ENCODE measurements around the gene PDZD11.
"Not testable (repeated sequence)": the region's sequence is repeated elsewhere in the genome, so short reads cannot be mapped to it uniquely, and the experiment has no call there.

The PDZD11 gene, protein sequence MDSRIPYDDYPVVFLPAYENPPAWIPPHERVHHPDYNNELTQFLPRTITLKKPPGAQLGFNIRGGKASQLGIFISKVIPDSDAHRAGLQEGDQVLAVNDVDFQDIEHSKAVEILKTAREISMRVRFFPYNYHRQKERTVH

GRCh38 chrX:70289793-70290770 lies at the start of gene PDZD11, which contains the start of gene KIF4A:
Gene PDZD11 (minus strand): TSS chrX:70289927. CDS start chrX:70289341, 586 bp downstream.
Gene KIF4A (plus strand): TSS chrX:70290104. CDS start chrX:70290459, 355 bp downstream.
- peak; percentile 49 for DNase-seq

GRCh38 chrX:70338290-70338689 lies 48.6 kb upstream of the PDZD11 start:
- no peak for DNase-seq

- DNase-seq, result no peak
Measured at GRCh38 chrX:70336767-70337166, 47.0 kb upstream of the PDZD11 start.

DNA sequence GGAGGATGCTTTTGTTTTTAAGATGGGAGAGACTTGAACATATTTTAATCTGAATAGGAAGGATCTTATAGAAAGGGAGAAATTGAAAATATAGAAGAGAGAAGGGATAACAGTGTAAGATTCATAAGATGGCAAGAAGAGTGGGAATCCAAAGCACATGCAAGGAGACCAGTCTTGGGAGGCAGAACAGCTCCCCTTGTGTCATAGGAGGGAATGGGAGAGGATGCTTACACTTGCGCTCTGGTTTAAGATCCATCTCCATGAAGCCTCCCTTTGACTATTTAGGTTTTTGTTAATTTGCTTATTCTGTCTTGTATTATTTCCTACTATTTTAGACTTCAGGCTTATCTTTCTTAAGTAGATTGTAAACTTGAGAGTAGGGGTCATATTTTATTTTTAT lies 42.9 kb upstream of the PDZD11 start:
- DNase-seq, result no peak

DNA sequence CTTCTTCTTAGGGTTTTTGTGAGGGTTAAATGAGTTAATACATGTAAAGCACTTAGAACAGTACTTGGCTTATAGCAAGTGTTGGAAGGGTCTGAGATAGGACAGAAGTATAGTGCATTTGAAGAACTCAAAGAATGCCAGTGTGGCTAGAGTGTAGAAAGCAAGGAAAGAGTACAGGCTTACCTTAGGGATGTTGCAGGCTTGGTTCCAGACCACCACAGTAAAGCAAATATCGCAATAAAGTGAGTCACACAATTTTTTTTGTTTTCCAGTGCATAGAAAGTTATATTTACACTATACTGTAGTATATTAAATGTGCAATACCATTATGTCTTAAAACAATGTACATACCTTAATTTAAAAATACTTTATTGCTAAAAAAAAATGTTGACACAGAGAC lies 41.4 kb upstream of the PDZD11 start:
- no peak for DNase-seq

DNA sequence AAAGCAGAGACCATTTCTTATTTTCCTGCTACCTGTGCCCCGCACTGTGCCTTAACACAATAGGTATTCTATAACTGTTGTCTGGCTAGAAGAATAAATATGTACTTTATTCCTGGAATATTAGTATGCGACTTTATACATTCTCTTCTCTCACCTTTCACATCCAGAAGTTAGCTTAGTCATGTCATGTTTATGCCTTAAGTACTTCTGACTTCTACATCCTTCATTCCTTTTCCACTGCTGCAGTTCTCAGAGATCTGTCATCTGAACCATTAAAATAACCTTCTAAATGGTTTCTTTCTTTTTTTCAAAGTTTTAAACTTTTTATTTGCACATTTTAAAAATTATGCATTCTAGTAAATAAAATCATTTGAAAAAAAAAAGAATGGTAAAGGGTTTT lies 34.6 kb upstream of the PDZD11 start:
- no peak for DNase-seq

DNA sequence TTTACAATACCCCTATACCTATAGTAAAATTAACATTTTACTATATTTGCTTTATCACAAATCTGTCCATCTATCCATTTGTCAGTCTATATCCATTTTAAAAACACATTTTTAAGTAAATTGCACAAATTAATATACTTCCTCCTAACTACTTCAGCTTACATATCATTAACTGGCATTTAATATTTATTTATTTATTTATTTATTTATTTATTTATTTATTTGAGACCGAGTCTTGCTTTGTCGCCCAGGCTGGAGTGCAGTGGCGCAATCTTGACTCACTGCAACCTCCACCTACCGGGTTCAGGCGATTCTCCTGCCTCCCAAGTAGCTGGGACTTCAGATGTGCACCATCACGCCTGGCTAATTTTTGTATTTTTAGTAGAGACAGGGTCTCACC lies 33.9 kb upstream of the PDZD11 start:
- not testable (repeated sequence) for DNase-seq

DNA sequence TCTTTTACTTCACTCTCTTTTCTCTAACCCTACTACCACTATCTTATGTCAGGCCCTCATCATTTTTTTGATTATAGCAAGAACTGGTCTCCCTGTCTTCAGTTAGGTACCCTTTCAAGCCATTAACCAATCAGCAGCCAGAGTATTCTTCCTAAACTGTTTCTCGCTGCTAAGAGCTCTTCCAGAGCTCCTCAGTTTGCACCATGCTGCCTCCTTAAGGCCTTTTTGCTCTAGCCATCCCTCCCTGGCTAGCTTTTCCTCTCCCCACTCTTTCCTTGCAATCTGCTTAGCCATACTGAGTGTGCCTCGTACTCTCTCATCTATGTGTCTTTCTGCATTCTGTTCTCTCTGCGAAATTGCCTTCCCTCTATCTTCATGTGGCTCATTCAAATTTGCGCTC lies 33.1 kb upstream of the PDZD11 start:
- no peak for DNase-seq

DNA sequence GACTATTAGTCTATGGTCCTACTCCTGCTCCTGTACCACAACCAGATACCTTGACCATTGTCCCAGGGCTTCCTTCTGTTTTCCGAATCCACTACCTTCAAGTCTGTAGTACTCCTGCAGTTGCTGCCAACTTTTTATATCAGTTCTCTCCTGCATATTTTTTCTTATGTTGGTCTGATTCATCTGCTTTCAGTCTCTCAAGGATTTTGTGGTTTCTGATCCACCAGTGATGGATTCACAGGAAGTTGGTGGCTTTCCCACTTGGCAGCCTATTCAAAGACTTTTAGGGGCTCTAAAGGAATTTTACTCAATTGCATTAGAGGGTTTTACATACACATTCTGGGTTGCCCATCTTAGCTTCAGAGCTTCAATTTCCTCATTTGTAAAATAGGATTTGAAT lies 23.8 kb upstream of the PDZD11 start:
- DNase-seq, result no peak

DNA sequence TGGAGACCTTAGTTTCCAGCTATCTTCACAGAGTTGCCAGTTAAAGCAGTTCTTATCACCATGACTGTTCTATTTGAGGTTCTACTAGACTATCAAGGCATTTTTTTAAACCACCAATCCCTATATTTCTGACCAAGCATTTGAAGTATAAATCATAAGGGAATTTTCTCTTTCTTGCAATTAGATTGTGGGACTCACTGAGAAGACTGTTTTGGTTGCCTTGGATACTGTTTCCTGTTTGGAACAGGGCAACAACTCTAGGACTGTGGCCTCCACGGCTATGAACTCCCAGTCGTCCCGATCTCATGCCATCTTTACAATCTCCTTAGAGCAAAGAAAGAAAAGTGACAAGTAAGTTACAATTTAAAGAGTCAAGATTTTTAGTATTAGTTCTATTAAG lies 12.0 kb upstream of the PDZD11 start:
- DNase-seq, result no peak

DNA sequence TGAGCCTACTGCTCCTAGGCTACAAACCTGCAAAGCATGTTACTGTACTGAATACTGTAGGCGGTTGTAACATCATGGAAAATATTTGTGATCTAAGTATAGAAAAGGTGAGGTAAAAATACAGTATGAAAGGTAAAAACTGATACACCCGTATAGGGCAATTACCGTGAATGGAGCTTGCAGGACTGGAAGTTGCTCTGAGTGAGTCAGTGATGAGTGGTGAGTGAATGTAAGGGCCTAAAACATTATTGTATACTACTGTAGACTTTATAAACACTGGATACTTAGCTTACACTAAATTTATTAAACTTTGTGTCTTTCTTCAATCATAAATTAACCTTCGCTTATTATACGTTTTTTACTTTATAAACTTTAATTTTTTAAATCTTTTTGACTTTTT lies 3.9 kb upstream of the PDZD11 start:
- no peak for DNase-seq

- no peak for DNase-seq
Measured at GRCh38 chrX:70292788-70293187, 3.1 kb upstream of the PDZD11 start.

DNA sequence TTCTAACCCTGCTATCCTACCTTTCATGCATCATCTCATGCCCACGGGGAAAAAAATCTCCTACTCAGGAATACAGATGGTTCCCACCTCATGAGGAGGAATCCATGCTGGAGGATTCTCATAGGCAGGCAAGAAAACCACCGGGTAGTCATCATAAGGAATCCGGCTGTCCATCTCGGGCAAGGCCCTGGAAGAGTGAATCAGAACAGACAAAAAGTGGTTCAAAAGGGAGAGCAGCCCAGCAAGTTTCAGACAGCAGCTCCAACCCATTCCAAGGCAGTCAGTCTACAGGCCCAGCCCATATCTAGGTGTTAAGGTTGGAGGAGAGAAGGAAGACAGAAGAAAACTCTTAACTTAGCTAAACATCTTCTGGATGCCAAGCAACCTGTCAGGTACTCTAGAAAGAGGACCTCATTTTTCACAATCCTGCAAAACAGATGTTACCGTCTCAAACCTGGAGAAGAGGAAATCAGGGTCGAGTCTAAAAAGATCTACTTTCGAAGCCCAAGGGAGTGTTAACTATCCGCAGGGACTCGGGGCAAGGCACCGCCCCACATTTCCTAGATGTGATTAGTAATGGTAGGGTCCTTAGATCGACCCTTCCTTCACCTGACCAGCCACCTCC lies 447 bp downstream of the PDZD11 start:
- DNase-seq, result no peak

DNA sequence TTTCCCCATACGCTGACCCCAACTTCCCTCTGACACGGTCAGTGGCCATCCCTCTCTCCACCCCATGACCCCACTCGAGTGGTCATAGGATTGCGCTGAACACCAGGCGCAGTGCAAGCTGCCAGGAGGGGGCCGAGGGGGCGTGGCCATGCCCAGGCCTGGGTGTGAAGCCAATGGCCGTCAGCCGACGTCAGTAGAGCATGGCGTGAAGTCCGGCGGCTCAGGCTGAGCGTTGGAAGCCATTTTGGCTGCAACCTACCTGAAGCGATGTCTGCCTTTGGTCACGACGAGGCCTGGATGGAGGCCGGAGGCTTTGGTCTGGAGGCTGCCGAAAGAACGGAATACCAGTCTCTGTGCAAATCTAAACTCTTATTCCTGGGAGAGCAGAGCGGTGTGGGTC lies 7.8 kb downstream of the PDZD11 start, which contains the start of gene RAB41:
Gene RAB41, plus strand, starts transcription at position 222 of the 400 bp plus-strand sequence. Its CDS starts 46 bp downstream, at position 268.
- DNase-seq, result no peak

- no peak for DNase-seq
Measured at GRCh38 chrX:70280573-70280972, 9.2 kb downstream of the PDZD11 start.

DNA sequence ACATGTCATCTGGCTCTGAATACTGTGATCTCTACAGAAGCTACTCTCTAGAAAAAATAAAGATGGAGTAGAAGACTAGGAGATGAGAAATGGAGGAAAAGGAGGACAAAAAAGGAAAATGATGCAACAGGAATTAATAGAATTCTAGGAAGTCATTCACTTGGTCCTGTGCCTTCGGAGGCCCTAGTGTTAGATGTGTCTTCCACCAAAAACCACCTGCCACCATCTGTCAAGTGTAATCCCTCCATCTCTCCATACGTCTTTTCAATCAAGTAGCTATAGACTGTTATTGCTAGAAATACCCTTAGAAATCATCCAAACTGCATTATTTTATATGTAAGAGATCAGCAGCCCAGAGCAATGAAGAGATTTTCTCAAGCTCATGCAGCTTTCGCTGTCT lies 10.6 kb downstream of the PDZD11 start:
- DNase-seq, result no peak

GRCh38 chrX:70274029-70274428 lies 15.7 kb downstream of the PDZD11 start:
- not testable (repeated sequence) for DNase-seq

DNA sequence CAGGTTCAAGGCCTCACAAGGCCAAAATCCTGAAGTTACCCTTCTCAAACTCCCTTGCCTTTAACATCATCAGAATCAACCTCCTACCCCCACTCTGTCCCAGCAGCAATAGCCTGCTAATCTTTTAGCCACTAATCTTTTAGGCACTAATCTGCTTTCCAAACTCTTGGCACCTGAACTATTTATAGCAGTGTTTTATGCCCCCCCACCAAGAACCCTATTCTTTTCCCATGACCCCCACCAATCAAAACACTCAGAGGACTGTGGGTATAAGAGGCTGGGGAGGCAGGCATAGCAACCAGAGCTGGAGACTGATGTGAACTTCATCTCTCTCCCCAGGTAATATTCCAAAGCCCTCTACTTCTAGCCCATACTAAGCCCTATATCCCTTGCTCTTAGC lies 21.7 kb downstream of the PDZD11 start, which contains the start of gene ARR3:
Gene ARR3, plus strand, starts transcription at position 301 of the 400 bp plus-strand sequence. CDS start 1,052 bp downstream, outside the sequence.
- DNase-seq, result no peak

GRCh38 chrX:70264784-70265183 lies 24.9 kb downstream of the PDZD11 start:
- no peak for DNase-seq

GRCh38 chrX:70262952-70263567 lies 26.7 kb downstream of the PDZD11 start:
- DNase-seq, result peak; percentile 30

DNA sequence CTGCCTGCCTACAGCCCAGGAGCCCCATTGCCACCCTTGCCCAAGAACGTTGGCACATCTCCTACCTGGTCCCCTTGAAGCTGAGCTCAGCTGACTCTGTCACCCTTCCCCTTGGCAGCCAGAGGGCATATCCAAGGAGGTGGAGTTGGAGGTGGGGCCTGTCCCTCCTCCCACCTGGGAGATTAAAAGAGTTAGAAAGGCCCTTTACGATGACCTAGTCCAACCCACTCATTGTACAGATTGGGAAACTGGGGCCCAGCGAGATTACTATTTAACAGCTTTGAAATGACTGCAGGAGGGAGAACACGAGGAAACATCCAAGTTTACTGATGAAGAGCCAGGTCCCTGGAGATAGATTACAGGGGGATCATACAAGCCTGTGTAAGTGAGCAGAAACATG lies 29.6 kb downstream of the PDZD11 start, which contains the start of gene P2RY4:
Gene P2RY4, minus strand, starts transcription at position 101 of the 400 bp plus-strand sequence. CDS start 580 bp downstream, outside the sequence.
- no peak for DNase-seq

GRCh38 chrX:70257423-70258288 lies 32.1 kb downstream of the PDZD11 start:
- DNase-seq, result no peak
